HG02623 (cell line): ENCODE data around the gene SEC61A2.
A peak's percentile ranks its signal among the peaks of the same experiment; 100 is the strongest.
"Not testable (repeated sequence)": the region's sequence is repeated elsewhere in the genome, so short reads cannot be mapped to it uniquely, and the experiment has no call there.

Experiments used
- ATAC-seq: cut with Tn5 transposase; IDR thresholded peaks from one replicate; pipeline ENCODE4 v1.9.1; 2021; ENCODE audit warnings: moderate library complexity; ENCODE audit not compliant: unreplicated experiment

The SEC61A2 gene

DNA sequence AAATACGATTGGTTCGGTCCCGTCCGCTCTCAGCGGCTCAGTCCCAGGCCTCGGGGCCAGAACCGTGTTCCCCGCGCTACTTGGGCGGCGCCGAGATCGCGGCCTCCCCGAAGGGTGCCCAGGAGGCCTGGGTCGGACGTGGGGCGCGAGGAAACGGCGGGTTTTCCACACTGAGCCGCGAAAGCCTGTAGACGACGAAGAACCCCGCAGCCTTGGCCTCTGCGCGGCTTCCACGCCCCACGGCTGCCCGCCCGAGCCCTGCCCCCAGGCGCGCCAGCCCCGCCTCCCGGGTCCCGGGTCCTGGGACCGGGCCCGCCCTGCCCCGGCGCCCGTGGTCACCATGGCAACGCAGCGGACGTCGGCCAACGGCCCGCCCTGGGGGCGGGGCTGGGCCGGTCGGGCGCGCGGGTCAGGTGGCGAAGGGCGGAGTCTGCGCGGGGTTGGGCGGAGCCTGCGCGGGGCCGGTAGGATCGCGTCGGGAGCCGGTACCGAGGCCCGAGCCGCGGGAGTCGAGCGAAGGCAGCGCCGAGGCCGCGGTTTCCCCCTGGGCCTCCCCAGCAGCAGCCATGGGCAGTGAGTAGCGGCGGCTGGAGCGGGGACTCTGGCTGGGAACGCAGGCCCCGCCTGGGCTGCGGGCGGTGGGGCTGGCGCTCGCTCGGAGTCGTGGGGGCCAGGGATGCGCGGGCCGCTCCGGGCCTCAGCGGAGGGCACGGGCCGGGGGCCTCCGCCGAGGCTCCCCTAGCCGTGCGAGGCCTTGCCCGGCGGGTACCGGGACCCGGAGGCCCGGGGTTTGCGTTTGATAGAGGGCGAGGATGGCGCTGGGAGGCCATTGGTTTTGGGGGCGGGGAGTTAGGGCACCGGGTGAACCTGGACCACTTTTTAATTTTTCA is at the start of gene SEC61A2:
SEC61A2 (plus strand) TSS at position 456 of the 890 bp plus-strand sequence; CDS start at position 567, 111 bp downstream.
- ATAC-seq: peak; percentile 93

DNA sequence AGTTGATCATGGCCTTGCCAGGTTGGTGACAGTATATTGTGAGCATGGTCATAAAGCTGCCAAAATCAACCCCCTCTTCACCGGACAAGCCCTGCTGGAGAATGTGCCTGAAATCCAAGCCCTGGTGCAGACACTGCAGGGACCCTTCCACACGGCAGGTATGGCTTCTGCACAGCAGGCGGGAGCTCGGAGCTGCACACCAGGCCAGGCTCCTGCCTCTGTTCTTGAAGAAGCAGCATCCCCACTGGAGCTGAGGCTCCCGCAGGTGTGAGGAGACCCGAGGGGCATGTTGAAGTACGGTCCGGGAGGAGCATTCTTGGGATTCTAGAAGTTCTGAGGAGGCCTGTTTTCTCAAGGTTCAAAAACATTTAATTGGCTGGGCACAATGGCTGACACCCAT is 48.0 kb upstream of the SEC61A2 start:
- ATAC-seq: no peak

DNA sequence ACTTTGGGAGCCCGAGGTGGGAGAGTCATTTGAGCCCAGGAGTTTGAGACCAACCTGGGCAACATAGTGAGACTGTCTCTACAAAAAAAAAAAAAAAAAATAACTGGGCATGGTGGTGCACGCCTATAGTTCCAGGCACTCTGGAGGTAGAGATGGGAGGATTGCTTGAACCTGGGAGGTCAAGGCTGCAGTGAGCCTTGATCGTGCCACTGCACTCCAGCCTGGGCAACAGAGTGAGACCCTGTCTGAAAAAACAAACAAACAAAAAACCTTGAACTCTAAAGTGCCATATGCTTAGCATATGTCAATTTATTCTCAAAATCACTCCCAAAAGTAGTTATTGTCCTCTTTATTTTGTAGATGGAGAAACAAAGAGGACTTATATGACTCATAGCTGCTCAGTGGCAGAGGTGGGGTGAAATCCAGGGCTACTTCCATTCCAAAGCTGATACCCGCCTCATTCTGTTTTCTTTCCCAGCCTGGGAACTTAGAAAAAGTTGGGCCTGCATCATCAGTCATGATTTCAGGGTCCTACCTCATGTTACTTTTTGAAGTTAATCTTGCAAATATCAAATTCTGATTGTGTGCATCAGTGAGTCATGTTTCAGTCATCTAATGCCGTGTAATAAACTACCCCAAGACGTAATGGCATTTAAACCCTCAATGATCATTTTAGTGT is 47.5 kb upstream of the SEC61A2 start:
- no peak for ATAC-seq

DNA sequence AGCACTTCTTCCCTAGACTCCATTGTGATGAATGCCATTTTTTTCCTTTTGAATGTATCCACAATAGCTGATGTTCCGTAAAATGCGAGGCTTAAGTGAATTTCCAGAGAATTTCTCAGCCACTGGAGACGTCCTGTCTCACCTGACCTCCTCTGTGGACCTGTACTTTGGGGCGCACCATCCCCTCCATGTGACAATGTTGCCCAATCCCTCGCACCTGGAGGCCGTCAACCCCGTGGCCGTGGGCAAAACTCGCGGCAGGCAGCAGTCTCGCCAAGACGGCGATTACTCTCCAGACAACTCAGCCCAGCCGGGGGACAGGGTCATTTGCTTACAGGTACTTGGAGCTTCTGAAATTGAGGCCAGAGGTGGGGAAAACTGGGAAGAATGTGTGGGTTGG is 40.6 kb upstream of the SEC61A2 start:
- ATAC-seq: no peak

DNA sequence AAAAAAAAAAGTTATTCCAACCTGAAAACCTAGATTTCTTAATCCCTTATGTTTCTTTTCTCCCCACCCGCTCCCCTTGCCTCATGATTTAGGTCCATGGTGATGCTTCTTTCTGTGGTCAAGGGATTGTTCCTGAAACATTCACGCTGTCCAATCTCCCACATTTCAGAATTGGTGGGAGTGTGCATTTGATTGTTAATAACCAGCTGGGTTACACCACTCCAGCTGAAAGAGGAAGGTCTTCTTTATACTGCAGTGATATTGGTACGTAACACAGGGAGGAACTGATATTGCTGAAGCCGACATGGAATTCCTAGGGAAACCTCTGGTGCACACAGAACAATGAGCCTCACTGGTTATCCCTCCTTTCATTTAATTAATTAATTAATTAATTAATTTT is 38.1 kb upstream of the SEC61A2 start:
- no peak for ATAC-seq

DNA sequence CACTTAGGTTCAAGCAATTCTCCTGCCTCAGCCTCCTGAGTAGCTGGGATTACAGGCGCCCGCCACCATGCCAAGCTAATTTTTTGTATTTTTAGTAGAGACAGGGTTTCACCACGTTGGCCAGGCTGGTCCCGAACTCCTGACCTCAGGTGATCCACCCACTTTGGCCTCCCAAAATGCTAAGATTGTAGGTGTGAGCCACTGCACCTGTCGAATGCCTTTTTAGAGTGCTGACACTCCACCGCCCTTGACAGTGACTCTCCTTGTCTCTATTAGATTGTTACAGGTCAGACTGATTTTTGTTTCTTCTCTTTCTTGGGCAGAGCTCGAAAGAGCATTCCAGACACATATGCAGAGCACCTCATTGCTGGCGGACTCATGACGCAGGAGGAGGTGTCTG is 32.1 kb upstream of the SEC61A2 start:
- ATAC-seq: not testable (repeated sequence)

DNA sequence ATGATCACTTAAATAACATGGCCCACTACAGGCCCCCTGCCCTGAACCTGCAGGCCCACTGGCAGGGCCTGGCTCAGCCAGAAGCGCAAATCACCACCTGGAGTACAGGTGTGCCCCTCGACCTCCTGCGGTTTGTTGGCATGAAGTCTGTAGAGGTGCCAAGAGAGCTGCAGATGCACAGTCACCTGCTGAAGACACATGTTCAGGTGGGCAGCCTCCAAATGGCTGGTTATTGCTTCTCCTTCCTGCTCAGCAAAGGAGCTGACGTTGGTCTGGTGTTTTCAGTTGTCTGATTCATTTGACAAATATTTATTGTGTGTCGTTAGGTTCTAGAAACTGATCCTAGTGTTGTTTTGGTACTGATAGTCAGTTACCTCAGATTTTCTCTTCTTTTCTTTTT is 31.7 kb upstream of the SEC61A2 start:
- no peak for ATAC-seq

DNA sequence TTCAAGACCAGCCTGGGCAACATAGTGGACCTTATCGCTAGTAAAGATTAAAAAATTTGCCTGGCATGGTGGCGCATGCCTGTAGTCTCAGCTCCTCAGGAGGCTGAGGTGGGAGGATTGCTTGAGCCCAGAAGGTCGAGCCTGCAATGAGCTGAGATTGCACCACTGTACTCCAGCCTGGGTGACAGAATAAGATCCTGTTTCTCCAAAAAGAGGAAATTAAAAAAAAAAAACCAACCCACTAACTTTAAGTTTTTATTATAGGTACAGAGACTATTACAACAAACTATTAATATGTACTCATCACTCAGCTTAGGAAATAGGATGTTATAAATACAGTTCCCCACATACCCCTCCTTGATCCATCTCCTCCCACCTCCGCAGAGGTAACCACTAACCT is 30.5 kb upstream of the SEC61A2 start:
- ATAC-seq: no peak

DNA sequence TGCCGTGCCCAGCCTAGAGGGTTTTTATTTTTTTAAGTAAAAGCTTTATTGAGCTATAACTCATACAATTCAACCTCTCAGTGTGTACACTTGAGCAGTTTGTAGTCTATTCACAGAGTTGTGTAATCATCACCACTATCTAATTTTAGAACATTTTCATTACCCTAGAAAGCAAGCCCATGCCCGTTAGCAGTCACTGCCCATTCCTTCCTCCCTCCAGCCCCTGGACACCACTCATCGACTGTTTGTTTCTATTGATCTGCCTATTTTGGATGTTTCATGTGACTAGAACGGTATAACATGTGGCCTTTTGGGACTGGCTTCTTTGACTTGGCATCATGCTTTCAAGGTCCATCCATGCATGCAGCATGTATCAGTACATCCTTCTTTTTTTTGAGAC is 25.7 kb upstream of the SEC61A2 start:
- ATAC-seq: no peak

DNA sequence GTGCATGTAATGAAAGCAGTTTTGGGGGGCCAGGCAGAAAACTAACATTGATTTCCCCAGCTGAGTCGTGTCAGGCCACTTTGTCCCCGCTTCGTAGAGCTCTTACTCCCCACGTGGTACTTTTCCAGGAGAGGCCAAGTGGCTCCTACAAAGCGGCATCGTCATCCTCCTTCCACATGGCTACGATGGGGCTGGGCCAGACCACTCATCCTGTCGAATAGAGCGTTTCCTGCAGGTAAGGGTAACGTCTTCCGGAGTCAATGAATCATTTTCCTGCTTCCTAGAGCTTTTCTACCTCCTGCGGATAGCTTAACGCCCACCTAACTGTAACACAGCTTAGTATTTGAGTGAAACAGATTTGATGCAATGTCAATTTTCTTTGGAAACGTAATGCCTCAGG is 21.7 kb upstream of the SEC61A2 start:
- ATAC-seq: no peak

DNA sequence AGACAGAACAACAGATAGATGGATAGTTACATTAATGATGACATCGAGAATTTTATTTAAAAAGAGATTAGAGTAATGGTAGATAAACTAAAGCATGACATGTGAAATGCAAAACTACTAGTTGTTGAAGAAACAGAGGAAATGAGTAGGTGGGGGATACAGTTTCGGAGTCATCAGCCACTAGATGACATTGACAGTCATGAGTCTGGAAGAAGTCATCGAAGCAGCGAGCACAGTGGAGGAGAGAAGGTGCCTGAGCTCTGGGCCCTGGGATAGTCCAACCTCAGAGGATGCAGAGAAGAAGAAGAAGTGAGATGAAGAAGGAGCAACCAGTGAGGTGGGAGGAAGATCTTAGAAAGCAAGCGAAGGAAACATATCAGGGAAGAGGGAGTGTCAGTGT is 20.2 kb upstream of the SEC61A2 start:
- no peak for ATAC-seq

DNA sequence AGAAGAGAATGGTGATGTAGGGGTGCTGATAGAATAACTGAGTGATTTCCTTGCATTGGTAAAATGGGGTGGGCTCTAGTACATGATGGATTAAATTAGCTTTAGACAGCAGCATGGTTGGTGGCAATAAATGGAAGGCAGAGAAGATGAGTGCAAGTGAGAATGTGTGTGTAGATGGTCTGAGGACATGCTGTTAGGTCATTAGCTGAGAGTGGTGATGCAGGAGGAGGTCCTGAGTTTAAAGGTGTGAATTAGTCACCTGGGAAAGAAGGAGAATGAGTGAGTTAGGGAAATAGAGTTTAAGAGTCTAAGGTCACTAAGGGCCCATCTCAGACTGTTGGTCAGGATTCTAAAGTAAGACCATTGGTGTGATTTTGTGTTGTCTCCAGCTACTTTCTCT is 17.9 kb upstream of the SEC61A2 start:
- no peak for ATAC-seq

DNA sequence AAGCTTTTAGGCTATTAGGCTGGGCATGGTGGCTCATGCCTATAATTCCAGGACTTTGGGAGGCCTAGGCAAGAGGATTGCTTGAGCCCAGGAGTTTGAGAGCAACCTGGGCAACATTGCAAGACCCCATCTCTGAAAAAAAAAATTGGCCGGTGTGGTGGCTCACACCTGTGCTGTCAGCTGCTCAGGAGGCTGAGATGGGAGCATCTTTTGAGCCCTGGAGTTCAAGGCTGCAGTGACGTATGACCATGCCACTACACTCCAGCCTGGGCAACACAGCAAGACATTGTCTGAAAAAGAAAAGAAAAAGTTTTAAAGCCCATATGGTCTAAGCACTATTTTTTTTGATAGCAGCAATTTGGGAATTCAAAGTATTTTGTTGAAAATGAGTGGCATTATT is 15.8 kb upstream of the SEC61A2 start:
- ATAC-seq: no peak

DNA sequence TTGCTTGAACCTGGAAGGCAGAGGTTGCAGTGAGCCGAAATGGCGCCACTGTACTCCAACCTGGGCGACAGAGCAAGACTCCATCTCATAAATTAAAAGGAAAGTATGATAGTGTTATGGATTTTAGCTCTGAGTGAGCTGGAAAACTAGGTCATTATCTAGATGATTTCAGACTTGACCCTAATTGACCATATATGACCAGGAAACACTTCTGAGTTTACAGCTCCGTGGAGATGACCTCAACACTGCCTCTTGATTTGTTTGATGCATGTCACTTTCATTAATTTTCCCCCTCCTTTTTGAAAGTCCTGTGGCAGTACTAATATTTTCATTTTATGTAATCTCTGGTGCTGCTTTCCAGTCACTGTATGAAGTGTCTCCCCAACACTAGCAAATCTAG is 7.8 kb upstream of the SEC61A2 start:
- no peak for ATAC-seq

DNA sequence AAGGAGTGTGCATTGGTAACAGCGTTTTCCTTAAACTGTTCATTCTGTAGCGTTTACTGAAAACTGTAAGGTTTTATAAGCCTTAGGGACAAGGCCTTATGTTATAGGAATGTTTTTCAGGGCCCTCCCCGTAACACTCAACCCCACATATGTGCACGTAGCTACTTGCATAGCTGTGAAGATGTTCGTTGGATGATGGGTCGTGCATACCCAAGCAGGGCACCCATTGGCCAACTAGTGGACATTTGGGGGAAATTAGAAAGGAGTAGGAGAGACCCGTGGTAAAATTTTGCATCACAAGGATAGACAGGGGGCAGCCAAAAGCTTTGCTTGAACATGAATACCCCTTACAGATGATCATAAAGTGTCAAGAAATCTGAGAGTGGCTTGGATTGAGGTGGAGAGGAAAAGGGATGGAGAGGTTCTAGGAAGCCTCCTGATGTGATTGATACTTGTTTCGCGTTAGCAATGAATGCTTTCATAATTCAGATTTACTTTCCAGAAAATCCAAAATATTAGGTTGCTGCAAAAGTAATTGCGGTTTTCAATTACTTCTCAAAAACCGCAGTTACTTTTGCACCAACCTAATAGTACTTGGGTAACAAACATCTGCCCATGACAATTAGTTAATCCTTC is 878 bp downstream of the SEC61A2 start:
- ATAC-seq: peak; percentile 27

DNA sequence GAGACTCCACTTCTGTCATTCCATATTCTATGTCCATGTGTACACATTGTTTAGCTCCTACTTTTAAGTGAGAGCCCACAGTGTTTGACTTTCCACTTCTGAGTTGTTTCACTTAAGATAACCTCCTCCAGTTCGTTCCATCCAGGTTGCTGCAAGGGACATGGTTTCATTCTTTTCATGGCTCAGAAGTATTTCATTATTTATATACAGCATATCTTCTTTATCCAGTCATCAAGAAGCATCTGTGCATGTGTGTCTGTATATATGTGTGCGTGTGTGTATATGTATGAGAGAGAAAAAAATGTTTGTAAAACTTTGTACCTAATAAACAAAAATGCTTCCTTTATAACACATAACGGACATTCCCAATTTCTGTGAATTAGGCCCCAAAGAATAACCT is 6.2 kb downstream of the SEC61A2 start:
- no peak for ATAC-seq

DNA sequence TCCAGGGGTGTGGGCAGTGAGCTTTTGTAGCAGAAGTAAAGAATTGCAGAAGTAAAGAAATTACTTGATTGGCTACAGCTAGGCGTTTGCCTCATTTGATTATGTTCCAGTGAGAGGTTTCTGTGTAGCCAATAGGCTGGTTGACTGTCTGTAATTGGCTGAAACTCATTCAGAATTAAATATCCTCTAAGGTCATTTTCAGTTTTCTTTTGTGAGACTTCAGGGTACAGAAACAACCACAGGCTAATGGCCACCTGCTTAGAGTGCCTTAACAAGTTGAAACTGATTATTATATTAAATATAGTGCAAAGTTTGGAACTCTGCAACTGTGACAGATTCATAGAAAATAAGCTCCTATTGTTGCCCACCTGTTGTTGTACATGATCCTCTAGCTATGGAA is 10.6 kb downstream of the SEC61A2 start:
- no peak for ATAC-seq

DNA sequence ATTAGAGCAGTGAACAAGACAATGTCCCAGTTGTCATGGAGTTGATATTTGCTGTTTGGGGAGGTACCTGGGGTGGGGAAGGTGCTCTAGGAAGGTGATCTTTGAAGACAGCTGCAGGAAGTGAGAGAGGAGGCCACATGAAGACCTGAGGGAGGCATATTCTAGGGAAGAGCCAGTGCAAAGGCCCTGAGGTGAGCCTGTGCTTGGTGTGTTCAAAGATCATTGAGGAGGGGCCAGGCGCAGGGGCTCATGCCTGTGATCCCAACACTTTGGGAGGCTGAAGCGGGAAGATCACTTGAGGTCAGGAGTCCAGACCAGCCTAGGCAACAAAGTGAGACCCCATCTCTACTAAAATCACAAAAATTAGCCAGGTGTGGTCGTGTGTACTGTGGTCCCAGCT is 15.1 kb downstream of the SEC61A2 start:
- no peak for ATAC-seq

DNA sequence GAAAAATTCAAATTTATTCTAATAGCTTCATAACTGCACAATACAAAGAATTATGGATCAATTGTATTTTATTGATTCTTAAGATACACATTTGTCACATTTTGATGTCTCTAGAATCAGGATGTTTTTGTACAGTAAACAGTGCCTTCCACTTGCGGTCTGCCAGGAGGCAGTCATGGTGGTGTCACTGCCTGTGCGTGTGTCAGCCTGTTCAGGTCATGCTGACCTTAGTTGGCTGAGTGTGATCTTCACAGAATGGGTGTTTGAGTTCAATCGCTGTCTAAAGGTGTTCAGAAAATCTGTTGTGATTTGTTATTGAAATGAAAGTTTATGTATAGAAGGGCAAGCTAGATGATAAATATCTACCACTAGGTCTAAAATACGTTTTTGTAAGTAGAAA is 20.7 kb downstream of the SEC61A2 start:
- ATAC-seq: no peak

DNA sequence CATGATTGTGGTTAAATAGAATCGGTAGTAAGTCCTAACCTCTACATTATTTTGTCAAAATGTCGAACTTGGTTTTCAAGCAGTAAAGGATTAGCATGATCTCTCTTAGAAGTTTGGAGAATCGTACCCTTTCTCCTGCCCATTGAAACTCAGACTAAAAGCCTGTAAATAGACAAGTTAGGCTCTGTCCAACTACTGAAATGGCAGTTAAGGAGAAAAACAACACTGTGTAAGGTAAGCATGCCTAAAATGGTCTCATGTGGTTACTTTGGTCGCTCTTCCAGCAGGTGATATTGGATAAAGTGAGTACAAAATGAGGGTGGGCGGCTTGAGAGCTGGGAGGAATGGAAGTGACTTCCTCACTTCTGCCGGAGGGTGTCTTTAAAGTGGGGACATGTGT is 25.0 kb downstream of the SEC61A2 start:
- no peak for ATAC-seq

DNA sequence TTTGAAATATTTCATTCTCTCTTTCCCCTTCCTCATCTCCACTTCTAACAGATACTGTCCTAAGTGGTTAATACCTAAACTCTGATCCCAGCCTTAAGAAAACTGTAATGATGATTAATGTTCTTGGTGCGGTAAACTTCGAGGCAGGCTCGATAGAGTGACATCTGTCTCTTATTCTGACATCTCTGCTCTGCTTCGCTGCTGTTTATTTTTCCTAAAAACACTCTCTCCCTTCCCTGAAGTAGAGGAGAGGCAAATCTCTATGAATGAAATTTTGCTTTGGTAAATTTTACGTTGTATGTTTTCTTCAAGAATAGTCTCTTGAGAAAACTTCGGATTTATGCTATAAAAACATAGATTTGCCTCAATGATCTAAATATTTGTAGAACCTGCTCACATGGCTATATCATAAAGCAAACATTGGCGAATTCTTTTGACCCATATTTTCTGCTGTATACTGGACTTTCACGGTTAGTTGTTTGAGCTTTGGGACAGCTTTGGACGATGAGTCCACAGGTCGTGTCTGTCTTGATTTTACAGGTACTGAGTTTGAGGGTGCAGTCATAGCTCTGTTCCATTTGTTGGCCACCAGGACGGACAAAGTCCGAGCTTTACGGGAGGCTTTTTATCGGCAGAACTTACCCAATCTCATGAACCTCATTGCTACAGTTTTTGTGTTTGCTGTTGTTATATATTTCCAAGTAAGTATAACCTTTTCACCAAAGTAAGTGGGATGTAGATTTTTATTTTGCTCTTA is 27.1 kb downstream of the SEC61A2 start:
- no peak for ATAC-seq
